Duodenal mucosa (tissue), 2 donors: ENCODE data around the gene CIITA.

ENCODE experiments used
- H3K27ac ChIP-seq: one replicate; pipeline ENCODE4 v1.7.0; 2013; ENCODE audit warnings: low read depth, low read length
- H3K27me3 ChIP-seq, 2 donors: one replicate each; pipeline ENCODE4 v1.7.0; 2013; ENCODE audit warnings: low read length in 2 of 2, control low read depth in 1 of 2; ENCODE audit not compliant: insufficient read depth in 2 of 2, control insufficient read depth in 1 of 2
- H3K36me3 ChIP-seq, 2 donors: one replicate each; pipeline ENCODE4 v1.7.0; 2013; ENCODE audit warnings: low read length in 2 of 2, control low read depth in 1 of 2; ENCODE audit not compliant: insufficient read depth in 2 of 2, control insufficient read depth in 1 of 2
- H3K4me1 ChIP-seq, 2 donors: one replicate each; pipeline ENCODE4 v1.7.0; 2013; ENCODE audit warnings: low read length in 2 of 2, control low read depth in 1 of 2; ENCODE audit not compliant: insufficient read depth in 2 of 2, control insufficient read depth in 1 of 2
- H3K4me3 ChIP-seq, 2 donors: one replicate each; pipeline ENCODE4 v1.7.0; 2013; ENCODE audit warnings: low read length in 2 of 2, low read depth in 1 of 2
- H3K9ac ChIP-seq, 2 donors: one replicate each; pipeline ENCODE4 v1.7.0; 2013; ENCODE audit warnings: low read length in 2 of 2, low read depth in 1 of 2
- H3K9me3 ChIP-seq, 2 donors: one replicate each; pipeline ENCODE4 v1.7.0; 2013; ENCODE audit warnings: low read length in 2 of 2, control low read depth in 1 of 2; ENCODE audit not compliant: control insufficient read depth in 1 of 2

CIITA gene

DNA sequence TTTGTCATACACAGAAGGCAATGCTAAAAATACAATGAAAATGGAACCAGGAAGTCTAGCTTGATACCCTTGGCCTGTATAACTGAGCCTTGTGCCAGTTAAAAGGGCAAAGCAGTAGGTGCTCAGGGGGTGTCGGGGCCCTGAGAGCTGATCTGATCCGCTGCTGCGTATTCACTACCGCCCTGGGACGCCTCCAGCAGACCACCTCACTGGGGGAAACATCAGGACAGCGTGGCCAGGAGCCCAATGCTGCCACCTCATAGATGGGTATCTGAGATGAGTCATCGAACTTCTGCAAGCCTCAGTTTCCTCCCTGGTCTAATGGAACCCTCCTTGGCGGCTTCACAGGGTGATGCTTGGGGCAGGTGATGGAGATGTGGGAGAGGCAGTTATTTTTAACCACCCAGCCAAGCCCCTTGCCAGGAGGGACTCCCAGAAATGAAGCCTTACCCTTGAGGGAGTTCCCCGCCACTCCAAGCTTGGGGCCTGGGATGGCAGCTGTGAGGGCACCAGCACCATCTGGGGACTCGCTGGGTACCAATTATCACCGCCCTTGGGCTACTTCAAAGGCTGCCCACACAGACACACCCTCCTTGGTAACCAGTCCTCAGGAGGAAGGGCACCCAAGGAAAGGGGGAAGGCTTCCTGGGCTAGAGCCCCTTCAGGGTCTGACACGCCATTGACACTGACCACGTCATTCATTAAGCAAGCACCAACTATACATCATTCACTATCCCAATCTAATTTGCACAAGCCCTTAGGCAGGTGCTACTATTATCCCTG is 57.5 kb downstream of the CIITA start:
- Histone ChIP-seq H3K9ac (no peak overlapping the region), H3K9me3 (no peaks in the 10 kb centered on the region), H3K4me3 (no peak overlapping the region), H3K36me3 (peaks cover 4 to 33% of the 10 kb centered on the region in 2 donors), H3K4me1 (peaks cover 52% of the 10 kb centered on the region in 2 donors), H3K27ac (no peak overlapping the region), H3K27me3 (no peaks in the 10 kb centered on the region)

DNA sequence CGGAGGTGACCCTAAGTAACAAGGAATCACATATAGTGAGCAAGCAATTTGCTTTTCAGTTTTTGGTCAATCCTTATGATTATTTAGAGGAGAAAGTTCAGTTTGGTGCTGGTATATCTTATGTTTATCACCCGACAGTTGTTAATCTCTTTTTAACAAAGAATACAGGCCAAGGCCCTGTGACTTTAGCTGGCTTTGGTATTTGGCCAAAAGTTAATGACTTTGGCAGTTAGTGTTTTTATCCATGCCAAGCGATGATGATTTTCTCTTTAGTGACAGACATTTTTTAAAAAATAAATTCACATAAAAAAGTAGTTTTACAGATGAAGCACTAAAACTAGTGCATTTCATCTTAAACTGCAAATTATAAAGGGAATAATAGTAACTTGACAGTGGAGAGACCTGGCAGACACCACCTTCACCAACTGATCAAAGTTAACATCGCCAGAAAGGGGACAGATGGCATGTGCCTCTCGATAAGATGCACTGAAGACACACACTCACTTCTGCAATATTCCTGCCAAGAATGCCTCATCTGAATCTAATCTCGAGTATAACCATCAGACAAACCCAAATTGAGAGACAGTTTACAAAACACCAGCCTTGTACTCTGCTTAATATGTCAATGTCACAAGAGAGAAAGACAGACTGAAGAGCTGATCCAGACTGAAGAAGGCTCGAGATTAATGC is 58.4 kb downstream of the CIITA start:
- no peaks in the 10 kb centered on the region for H3K27me3 ChIP-seq
- no peak overlapping the region for H3K9ac ChIP-seq
- H3K4me1 ChIP-seq: peaks cover 60 to 61% of the 10 kb centered on the region in 2 donors
- no peak overlapping the region for H3K27ac ChIP-seq
- no peaks in the 10 kb centered on the region for H3K9me3 ChIP-seq
- peaks cover 0 to 26% of the 10 kb centered on the region in 2 donors for H3K36me3 ChIP-seq
- H3K4me3 ChIP-seq: no peak overlapping the region

GRCh38 chr16:10936272-10936984 is 59.4 kb downstream of the CIITA start:
- no peaks in the 10 kb centered on the region for H3K27me3 ChIP-seq
- no peaks in the 10 kb centered on the region for H3K9me3 ChIP-seq
- H3K36me3 ChIP-seq: peaks cover 0 to 17% of the 10 kb centered on the region in 2 donors
- peak overlapping the region in 1 of 2 donors; percentile 24 for H3K9ac ChIP-seq
- peaks cover 70 to 71% of the 10 kb centered on the region in 2 donors for H3K4me1 ChIP-seq
- H3K27ac ChIP-seq: no peak overlapping the region
- H3K4me3 ChIP-seq: no peak overlapping the region

- Histone ChIP-seq H3K4me3 (peak overlapping the region; percentile 60 to 89), H3K4me1 (peaks cover 70 to 71% of the 10 kb centered on the region in 2 donors)
Measured at GRCh38 chr16:10937068-10937859, 60.3 kb downstream of the CIITA start.

GRCh38 chr16:10938321-10938720 is 61.3 kb downstream of the CIITA start:
- peaks cover 75 to 80% of the 10 kb centered on the region in 2 donors for H3K4me1 ChIP-seq
- peaks cover 0 to 10% of the 10 kb centered on the region in 2 donors for H3K36me3 ChIP-seq
- peak overlapping the region; percentile 60 to 89 for H3K4me3 ChIP-seq
- peak overlapping the region; percentile 26 for H3K27ac ChIP-seq
- no peaks in the 10 kb centered on the region for H3K27me3 ChIP-seq
- H3K9me3 ChIP-seq: no peaks in the 10 kb centered on the region
- peak overlapping the region in 1 of 2 donors; percentile 65 for H3K9ac ChIP-seq

More at GRCh38 chr16:10937068-10937859, 60.3 kb downstream of the CIITA start:
- H3K27me3 ChIP-seq: no peaks in the 10 kb centered on the region
- H3K36me3 ChIP-seq: peaks cover 0 to 13% of the 10 kb centered on the region in 2 donors
- no peaks in the 10 kb centered on the region for H3K9me3 ChIP-seq
- peak overlapping the region; percentile 24 to 58 for H3K9ac ChIP-seq
- H3K27ac ChIP-seq: no peak overlapping the region

DNA sequence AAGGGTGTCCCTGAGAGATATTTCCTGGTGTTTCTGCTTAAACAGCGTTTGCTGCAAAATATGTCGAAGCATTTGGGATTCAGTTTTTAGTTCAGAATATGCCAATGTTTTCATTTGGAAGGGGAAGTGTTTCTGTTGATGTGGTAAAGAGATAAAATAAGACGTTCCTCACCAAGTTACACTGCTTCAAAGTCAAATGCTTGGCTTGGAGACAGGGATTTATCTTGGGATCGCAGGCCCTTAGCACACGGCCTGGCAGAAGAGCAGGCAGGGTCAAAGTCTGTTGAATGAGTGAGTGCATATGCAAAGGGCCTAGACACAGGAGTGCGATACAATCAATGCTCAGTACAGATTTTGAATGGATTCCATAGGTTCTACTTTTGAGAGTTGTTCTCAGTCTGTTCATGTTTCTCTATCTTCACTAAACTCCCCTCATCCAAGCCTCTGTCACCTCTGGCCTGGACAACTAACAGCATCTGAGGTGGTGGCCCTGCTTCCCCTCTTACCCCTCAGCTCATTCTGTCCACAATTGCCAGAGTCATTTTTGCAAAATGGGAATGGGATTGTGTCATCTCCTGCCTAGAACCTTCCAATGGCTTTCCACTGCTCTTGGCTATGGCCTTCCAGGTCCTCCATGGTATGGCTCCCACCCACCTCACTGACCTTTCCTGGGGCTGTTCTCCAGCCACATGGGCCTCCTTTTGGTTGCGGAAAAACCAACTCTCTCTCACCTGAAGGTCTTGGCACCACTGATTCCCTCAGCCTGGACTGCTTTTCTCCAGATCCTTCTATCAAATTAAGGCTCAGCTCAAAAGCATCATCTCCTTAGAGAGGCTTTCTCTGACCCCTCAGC is 62.0 kb downstream of the CIITA start:
- H3K9me3 ChIP-seq: no peaks in the 10 kb centered on the region
- H3K9ac ChIP-seq: peak overlapping the region in 1 of 2 donors; percentile 65
- H3K27ac ChIP-seq: peak overlapping the region; percentile 26
- H3K4me1 ChIP-seq: peaks cover 80 to 86% of the 10 kb centered on the region in 2 donors
- no peaks in the 10 kb centered on the region for H3K27me3 ChIP-seq
- peak overlapping the region; percentile 73 to 89 for H3K4me3 ChIP-seq
- H3K36me3 ChIP-seq: peaks cover 0 to 3% of the 10 kb centered on the region in 2 donors

- peak overlapping the region; percentile 43 to 82 for H3K9ac ChIP-seq
- H3K4me3 ChIP-seq: peak overlapping the region; percentile 73 to 89
- H3K4me1 ChIP-seq: peaks cover 75 to 80% of the 10 kb centered on the region in 2 donors
- no peaks in the 10 kb centered on the region for H3K27me3 ChIP-seq
- no peaks in the 10 kb centered on the region for H3K9me3 ChIP-seq
- H3K36me3 ChIP-seq: peaks cover 0 to 3% of the 10 kb centered on the region in 2 donors
- no peak overlapping the region for H3K27ac ChIP-seq
Measured at GRCh38 chr16:10939649-10940234, 62.7 kb downstream of the CIITA start.

- no peaks in the 10 kb centered on the region for H3K27me3 ChIP-seq
- H3K36me3 ChIP-seq: peaks cover 0 to 3% of the 10 kb centered on the region in 2 donors
- peak overlapping the region; percentile 43 to 82 for H3K9ac ChIP-seq
- peaks cover 72 to 80% of the 10 kb centered on the region in 2 donors for H3K4me1 ChIP-seq
- peak overlapping the region; percentile 0 for H3K27ac ChIP-seq
- no peaks in the 10 kb centered on the region for H3K9me3 ChIP-seq
- peak overlapping the region; percentile 73 to 89 for H3K4me3 ChIP-seq
Measured at GRCh38 chr16:10940501-10941079, 63.6 kb downstream of the CIITA start.
